Osteoblast (primary cell): ENCODE measurements around the gene PDZD7. TPM values are rescaled to one million over a fixed set of nuclear protein-coding genes. Genes with fewer than 3 reads are reported as not detected.
"Not testable (repeated sequence)": the region's sequence is repeated elsewhere in the genome, so short reads cannot be mapped to it uniquely, and the experiment has no call there.

Experiments used
- DNase-seq: peaks from one replicate; pipeline ENCODE4 v3.0.0; 2011; ENCODE audit warnings: low spot score, mixed read lengths; ENCODE audit not compliant: insufficient read length; ENCODE audit errors: missing footprints
- H2AFZ ChIP-seq: 2 replicates; pipeline ENCODE4 v1.6.0; 2011; ENCODE audit warnings: mild to moderate bottlenecking, low read length
- H3K27ac ChIP-seq: 2 replicates; pipeline ENCODE4 v1.5.1; 2011; ENCODE audit warnings: mild to moderate bottlenecking, low read depth, low read length, moderate library complexity
- H3K27me3 ChIP-seq: 2 replicates; pipeline ENCODE4 v1.6.0; 2012; ENCODE audit warnings: mild to moderate bottlenecking, control low read depth, inconsistent platforms, low read length, moderate library complexity; ENCODE audit not compliant: insufficient read depth
- H3K36me3 ChIP-seq: 2 replicates; pipeline ENCODE4 v1.5.1; 2011; ENCODE audit warnings: mild to moderate bottlenecking, low read length, control low read depth, moderate library complexity; ENCODE audit not compliant: insufficient read depth
- H3K4me1 ChIP-seq: 2 replicates; pipeline ENCODE4 v1.5.1; 2011; ENCODE audit warnings: mild to moderate bottlenecking, low read length, control low read depth, moderate library complexity; ENCODE audit not compliant: insufficient read depth
- H3K4me2 ChIP-seq: 2 replicates; pipeline ENCODE4 v1.6.0; 2011; ENCODE audit warnings: mild to moderate bottlenecking, low read length; ENCODE audit not compliant: insufficient read depth
- H3K4me3 ChIP-seq: fragments of 200-600 bp; sonication (generic); 3 replicates; pipeline ENCODE4 v1.5.1; 2012; ENCODE audit warnings: mild to moderate bottlenecking, low read length, inconsistent platforms; ENCODE audit not compliant: insufficient read depth
- H3K79me2 ChIP-seq: 2 replicates; pipeline ENCODE4 v1.6.0; 2012; ENCODE audit warnings: mild to moderate bottlenecking, low read length, control low read depth, inconsistent platforms; ENCODE audit not compliant: insufficient read depth
- H3K9me3 ChIP-seq: 2 replicates; pipeline ENCODE4 v1.5.1; 2011; ENCODE audit warnings: low read depth, low read length, control low read depth
- H4K20me1 ChIP-seq: 2 replicates; pipeline ENCODE4 v1.6.0; 2012; ENCODE audit warnings: mild to moderate bottlenecking, low read length, control low read depth; ENCODE audit not compliant: insufficient read depth
- total RNA-seq: library from RNA; depleted of rRNA; stranded (reverse); fragments of >200 nt; gene quantifications from 2 replicates; pipeline ENCODE4 v1.2.3, GENCODE V29; 2012
- TF ChIP-seq, protein P1 (sequence below): IDR thresholded peaks from 2 replicates; pipeline ENCODE4 v1.5.1; 2011; ENCODE audit warnings: mild to moderate bottlenecking, low read depth, low read length, moderate library complexity; ENCODE audit errors: extremely low read depth

The PDZD7 gene
- total RNA-seq, 1 donor, result 0.72 TPM

- H3K79me2 ChIP-seq, result peaks cover 46% of the 10 kb centered on the region
- no peak overlapping the region for H3K4me2 ChIP-seq
- H3K4me1 ChIP-seq, result peaks cover 19% of the 10 kb centered on the region
- no peak overlapping the region for H3K27ac ChIP-seq
- no peaks in the 10 kb centered on the region for H3K9me3 ChIP-seq
- H3K27me3 ChIP-seq, result peaks cover 1% of the 10 kb centered on the region
- peak; percentile 44 for DNase-seq
- no peak overlapping the region for H3K4me3 ChIP-seq
- peaks cover 51% of the 10 kb centered on the region for H4K20me1 ChIP-seq
- H2AFZ ChIP-seq, result no peak overlapping the region
- TF ChIP-seq, protein P1, sequence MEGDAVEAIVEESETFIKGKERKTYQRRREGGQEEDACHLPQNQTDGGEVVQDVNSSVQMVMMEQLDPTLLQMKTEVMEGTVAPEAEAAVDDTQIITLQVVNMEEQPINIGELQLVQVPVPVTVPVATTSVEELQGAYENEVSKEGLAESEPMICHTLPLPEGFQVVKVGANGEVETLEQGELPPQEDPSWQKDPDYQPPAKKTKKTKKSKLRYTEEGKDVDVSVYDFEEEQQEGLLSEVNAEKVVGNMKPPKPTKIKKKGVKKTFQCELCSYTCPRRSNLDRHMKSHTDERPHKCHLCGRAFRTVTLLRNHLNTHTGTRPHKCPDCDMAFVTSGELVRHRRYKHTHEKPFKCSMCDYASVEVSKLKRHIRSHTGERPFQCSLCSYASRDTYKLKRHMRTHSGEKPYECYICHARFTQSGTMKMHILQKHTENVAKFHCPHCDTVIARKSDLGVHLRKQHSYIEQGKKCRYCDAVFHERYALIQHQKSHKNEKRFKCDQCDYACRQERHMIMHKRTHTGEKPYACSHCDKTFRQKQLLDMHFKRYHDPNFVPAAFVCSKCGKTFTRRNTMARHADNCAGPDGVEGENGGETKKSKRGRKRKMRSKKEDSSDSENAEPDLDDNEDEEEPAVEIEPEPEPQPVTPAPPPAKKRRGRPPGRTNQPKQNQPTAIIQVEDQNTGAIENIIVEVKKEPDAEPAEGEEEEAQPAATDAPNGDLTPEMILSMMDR, result no peak
- peaks cover 57% of the 10 kb centered on the region for H3K36me3 ChIP-seq
These were observed 4.4 kb upstream of the PDZD7 start for GRCh38 chr10:101035314-101035713.

DNA sequence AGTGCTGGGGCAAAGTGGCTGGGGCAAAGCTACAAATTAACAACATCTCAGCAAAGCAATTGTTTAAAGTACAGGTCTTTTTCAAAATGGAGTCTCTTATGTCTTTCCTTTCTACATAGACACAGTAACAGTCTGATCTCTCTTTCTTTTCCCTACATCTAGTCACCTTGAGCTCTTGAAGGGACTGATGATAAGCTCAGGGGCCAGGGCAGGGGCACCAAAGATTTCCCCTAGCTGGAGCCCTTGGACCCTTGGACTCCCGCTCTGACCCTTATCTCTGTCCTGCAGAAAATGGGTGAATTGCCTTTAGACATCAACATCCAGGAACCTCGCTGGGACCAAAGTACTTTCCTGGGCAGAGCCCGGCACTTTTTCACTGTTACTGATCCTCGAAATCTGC lies 3.5 kb upstream of the PDZD7 start:
- not testable (repeated sequence) for H2AFZ ChIP-seq, H3K27ac ChIP-seq, H3K9me3 ChIP-seq, H3K27me3 ChIP-seq, H3K4me3 ChIP-seq, DNase-seq, H3K4me2 ChIP-seq
- Histone ChIP-seq H3K4me1 (peaks cover 19% of the 10 kb centered on the region), H3K36me3 (peaks cover 48% of the 10 kb centered on the region), H3K79me2 (peaks cover 46% of the 10 kb centered on the region), H4K20me1 (peaks cover 45% of the 10 kb centered on the region)

DNA sequence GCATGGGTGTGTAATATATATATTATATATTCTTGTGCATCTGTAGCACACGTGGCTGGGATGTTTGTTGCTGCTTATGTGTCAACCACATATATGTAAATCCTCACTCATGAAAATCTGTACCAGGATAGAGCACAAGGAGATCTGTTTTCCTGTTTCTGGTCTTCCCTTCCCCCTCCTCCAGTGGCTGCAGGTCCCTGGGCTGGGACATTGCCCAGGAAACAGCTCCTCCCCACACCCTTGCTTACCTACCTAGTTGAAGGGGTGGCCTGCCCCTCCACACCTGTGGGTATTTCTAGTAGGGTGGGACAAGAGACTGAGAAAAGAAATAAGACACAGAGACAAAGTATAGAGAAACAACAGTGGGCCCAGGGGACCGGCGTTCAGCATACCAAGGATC lies 2.3 kb upstream of the PDZD7 start:
- Histone ChIP-seq H3K4me3 (peak overlapping the region; percentile 82), H3K27ac (peak overlapping the region; percentile 92), H2AFZ (no peak overlapping the region), H4K20me1 (peaks cover 37% of the 10 kb centered on the region), H3K27me3 (peaks cover 13% of the 10 kb centered on the region), H3K9me3 (no peaks in the 10 kb centered on the region), H3K36me3 (peaks cover 39% of the 10 kb centered on the region), H3K4me2 (peak overlapping the region; percentile 86), H3K4me1 (peaks cover 19% of the 10 kb centered on the region), H3K79me2 (peaks cover 46% of the 10 kb centered on the region)
- no peak for DNase-seq
- TF ChIP-seq, protein P1, result no peak

GRCh38 chr10:101032637-101033224 lies 1.8 kb upstream of the PDZD7 start:
- TF ChIP-seq, protein P1, result no peak
- H2AFZ ChIP-seq, result peak overlapping the region; percentile 97
- H4K20me1 ChIP-seq, result peaks cover 37% of the 10 kb centered on the region
- H3K9me3 ChIP-seq, result no peaks in the 10 kb centered on the region
- peaks cover 46% of the 10 kb centered on the region for H3K79me2 ChIP-seq
- DNase-seq, result peak; percentile 94
- peaks cover 19% of the 10 kb centered on the region for H3K4me1 ChIP-seq
- peak overlapping the region; percentile 92 for H3K27ac ChIP-seq
- peak overlapping the region; percentile 82 for H3K4me3 ChIP-seq
- H3K4me2 ChIP-seq, result peak overlapping the region; percentile 86
- H3K27me3 ChIP-seq, result peaks cover 13% of the 10 kb centered on the region
- peaks cover 34% of the 10 kb centered on the region for H3K36me3 ChIP-seq
